Gastroesophageal sphincter (tissue), 3 donors: ENCODE measurements around the gene GXYLT1.

ENCODE experiments used
- EP300 ChIP-seq: sonication (generic); formaldehyde crosslinking; IDR thresholded peaks from one replicate; pipeline ENCODE4 v1.6.1; 2017; ENCODE audit warnings: antibody characterized with exemption, mild to moderate bottlenecking
- POLR2A ChIP-seq, 2 donors: fragments of 450-650 bp; IDR thresholded peaks; one replicate each; pipeline ENCODE4 v1.6.1; 2017; ENCODE audit warnings: antibody characterized with exemption in 2 of 2, mild to moderate bottlenecking in 2 of 2, moderate library complexity in 1 of 2
- POLR2AphosphoS5 ChIP-seq: sonication (generic); formaldehyde crosslinking; IDR thresholded peaks from one replicate; pipeline ENCODE4 v1.6.1; 2017; ENCODE audit warnings: antibody characterized with exemption
- TF ChIP-seq, protein P1 (sequence below), 4 experiments: fragments of 200-600 bp in 2 of 4; fragments of 450-650 bp in 2 of 4; sonication (generic) in 1 of 4; IDR thresholded peaks; one replicate each; pipeline ENCODE4 v1.5.1; 2017 to 2019; ENCODE audit warnings: antibody characterized with exemption in 4 of 4, mild to moderate bottlenecking in 2 of 4, moderate library complexity in 2 of 4

DNA sequence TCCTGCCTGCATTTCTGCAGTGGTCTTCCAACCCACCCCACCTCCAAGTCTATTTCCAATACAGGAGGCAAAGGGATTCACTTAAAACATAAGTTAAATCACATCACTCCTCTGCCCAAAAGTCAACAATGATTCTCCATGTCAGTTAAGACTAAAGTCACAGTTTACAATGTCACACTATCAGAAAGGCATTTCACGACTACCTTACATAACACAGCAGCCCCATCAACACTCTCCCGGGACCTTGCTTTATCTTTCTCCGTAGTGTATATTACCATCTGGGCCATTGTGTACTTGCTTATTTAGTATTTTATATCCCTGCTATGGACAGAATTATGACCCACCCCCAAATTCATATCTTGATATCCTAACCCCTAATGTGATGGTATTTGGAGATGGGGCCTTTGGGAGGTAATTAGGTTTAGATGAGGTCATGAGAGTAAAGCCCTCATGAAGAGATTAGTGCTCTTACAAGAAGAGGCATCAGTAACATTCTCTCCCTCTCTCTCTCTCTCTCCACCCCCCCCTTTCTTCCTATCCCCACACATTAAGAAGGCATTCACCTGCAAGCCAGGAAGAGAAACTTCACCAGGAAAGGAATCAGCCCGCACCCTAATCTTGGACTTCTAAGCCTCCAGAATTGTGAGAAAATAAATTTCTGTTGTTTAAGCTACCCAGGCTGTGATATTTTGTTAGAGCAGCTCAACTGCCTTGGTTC, 112.7 kb downstream of the GXYLT1 start:
- no peak for TF ChIP-seq POLR2AphosphoS5
- TF ChIP-seq, protein P1, sequence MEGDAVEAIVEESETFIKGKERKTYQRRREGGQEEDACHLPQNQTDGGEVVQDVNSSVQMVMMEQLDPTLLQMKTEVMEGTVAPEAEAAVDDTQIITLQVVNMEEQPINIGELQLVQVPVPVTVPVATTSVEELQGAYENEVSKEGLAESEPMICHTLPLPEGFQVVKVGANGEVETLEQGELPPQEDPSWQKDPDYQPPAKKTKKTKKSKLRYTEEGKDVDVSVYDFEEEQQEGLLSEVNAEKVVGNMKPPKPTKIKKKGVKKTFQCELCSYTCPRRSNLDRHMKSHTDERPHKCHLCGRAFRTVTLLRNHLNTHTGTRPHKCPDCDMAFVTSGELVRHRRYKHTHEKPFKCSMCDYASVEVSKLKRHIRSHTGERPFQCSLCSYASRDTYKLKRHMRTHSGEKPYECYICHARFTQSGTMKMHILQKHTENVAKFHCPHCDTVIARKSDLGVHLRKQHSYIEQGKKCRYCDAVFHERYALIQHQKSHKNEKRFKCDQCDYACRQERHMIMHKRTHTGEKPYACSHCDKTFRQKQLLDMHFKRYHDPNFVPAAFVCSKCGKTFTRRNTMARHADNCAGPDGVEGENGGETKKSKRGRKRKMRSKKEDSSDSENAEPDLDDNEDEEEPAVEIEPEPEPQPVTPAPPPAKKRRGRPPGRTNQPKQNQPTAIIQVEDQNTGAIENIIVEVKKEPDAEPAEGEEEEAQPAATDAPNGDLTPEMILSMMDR (IDR thresholded peaks at IDR 0.05): no peak
- no peak for TF ChIP-seq POLR2A (IDR thresholded peaks at IDR 0.05)
- TF ChIP-seq EP300: no peak
